Stomach (tissue), 9 donors: Measurements from ENCODE around the gene CDH23. TPM values are rescaled to one million over a fixed set of nuclear protein-coding genes. Genes with fewer than 3 reads are reported as not detected.

Source experiments
- DNase-seq, 2 donors: peaks; one replicate each; pipeline versions ENCODE4 v3.0.0 to v3.0.0-alpha.2; 2013 to 2019
- H3K27ac ChIP-seq, 5 donors: fragments of 200-600 bp in 4 of 5; sonication (generic) in 4 of 5; one replicate each; pipeline ENCODE4 v1.5.1; 2013 to 2019; ENCODE audit warnings: mild to moderate bottlenecking in 1 of 5, moderate library complexity in 1 of 5
- H3K27me3 ChIP-seq, 3 donors: fragments of 200-600 bp; sonication (generic); one replicate each; pipeline ENCODE4 v1.5.1; 2017 to 2019; ENCODE audit warnings: mixed run types in 1 of 3
- H3K36me3 ChIP-seq, 4 donors: fragments of 200-600 bp; sonication (generic); 1 replicate in 3 of 4; 2 replicates in 1 of 4; pipeline ENCODE4 v1.5.1; 2016 to 2019
- H3K4me1 ChIP-seq, 4 donors: fragments of 200-600 bp; sonication (generic); one replicate each; pipeline ENCODE4 v1.5.1; 2016 to 2019
- H3K4me3 ChIP-seq, 4 donors: fragments of 200-600 bp; sonication (generic) in 3 of 4; one replicate each; pipeline ENCODE4 v1.5.1; 2016 to 2019; ENCODE audit warnings: mild to moderate bottlenecking in 1 of 4
- H3K9me3 ChIP-seq, 4 donors: fragments of 200-600 bp; sonication (generic); one replicate each; pipeline ENCODE4 v1.5.1; 2016 to 2019
- EP300 ChIP-seq: sonication (generic); formaldehyde crosslinking; IDR thresholded peaks from one replicate; pipeline ENCODE4 v1.6.1; 2017; ENCODE audit warnings: antibody characterized with exemption
- POLR2A ChIP-seq, 4 donors: fragments of 450-650 bp; IDR thresholded peaks; one replicate each; pipeline ENCODE4 v1.6.1; 2016; ENCODE audit warnings: antibody characterized with exemption in 4 of 4, control low read depth in 2 of 4, mild to moderate bottlenecking in 1 of 4, moderate library complexity in 1 of 4
- POLR2AphosphoS5 ChIP-seq, 3 donors: sonication (generic); formaldehyde crosslinking; IDR thresholded peaks; one replicate each; pipeline ENCODE4 v1.6.1; 2016; ENCODE audit warnings: antibody characterized with exemption in 3 of 3
- WGBS, 5 donors: extraction: QIAGEN DNeasy Blood & Tissue Kit in 3 of 5; methylation state at CpG; one replicate each; pipeline versions ENCODE4 v1.1.5 to v1.1.7; 2013 to 2018; 5-methylcytosine and 5-hydroxymethylcytosine counted together
- intact Hi-C: fragments of 100-400 bp; cut with DNase I; formaldehyde crosslinking; loops from one replicate; pipeline ENCODE4 v1.15.1; 2023; ENCODE audit warnings: low total_unique reads
- polyA plus RNA-seq, 3 donors: library from polyadenylated mRNA; stranded (reverse); fragments of 200-250 nt; gene quantifications; one replicate each; pipeline ENCODE4 v1.2.3, GENCODE V29; 2013
- total RNA-seq, 5 donors: library from RNA; depleted of rRNA; stranded (reverse); fragments of >200 nt; gene quantifications; one replicate each; pipeline versions ENCODE4 v1.1.0 to v1.2.3, GENCODE V29; 2014 to 2016
- TF ChIP-seq, protein P1 (sequence below), 7 experiments: fragments of 450-650 bp in 4 of 7; fragments of 200-600 bp in 3 of 7; sonication (generic) in 3 of 7; IDR thresholded peaks; one replicate each; pipeline ENCODE4 v1.5.1; 2016 to 2019; ENCODE audit warnings: antibody characterized with exemption in 7 of 7, control low read depth in 2 of 7, mild to moderate bottlenecking in 1 of 7
- donor health status: healthy with polysubstance abuse.
- donor health status: Bipolar disorder and iron deficiency.
- donor health status: healthy.

CDH23 gene
- total and polyA plus RNA-seq, 8 donors = 0.31 to 8.2 (median 2.2) TPM

DNA sequence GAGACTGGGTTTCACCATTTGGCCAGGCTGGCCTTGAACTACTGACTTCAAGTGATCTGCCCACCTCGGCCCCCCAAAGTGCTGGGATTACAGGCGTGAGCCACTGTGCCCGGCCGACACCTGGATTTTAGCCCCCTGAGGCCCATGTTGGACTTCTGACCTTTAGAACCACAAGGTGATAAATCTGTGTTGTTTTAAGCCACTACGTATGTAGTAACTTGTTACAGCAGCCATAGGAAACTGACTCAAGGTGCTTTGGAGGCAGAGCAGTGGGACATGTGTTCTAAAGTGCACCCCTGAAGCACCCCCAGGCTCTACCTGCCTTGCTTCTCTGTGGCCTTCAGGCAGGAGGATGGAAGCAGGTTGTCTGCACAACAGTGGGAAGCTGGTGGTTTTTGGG, 128.4 kb downstream of the CDH23 start:
- no peak for DNase-seq
- WGBS, 5 donors = 62 to 90% (median 70%) methylated on average over 4 to 5 of the region's 5 CpGs
- H3K27me3 ChIP-seq = peaks cover 0 to 38% (median 11%) of the 10 kb centered on the region in 3 donors

GRCh38 chr10:71525721-71526120, 129.0 kb downstream of the CDH23 start:
- Histone ChIP-seq H3K4me3 (no peak overlapping the region), H3K27me3 (peaks cover 0 to 38% (median 11%) of the 10 kb centered on the region in 3 donors), H3K36me3 (no peaks in the 10 kb centered on the region), H3K27ac (no peak overlapping the region), H3K9me3 (no peaks in the 10 kb centered on the region), H3K4me1 (no peaks in the 10 kb centered on the region)
- no peak for DNase-seq
- intact Hi-C loops = no loop called here
- TF ChIP-seq POLR2A (IDR thresholded peaks at IDR 0.05) = no peak
- TF ChIP-seq EP300 = no peak
- TF ChIP-seq POLR2AphosphoS5 (IDR thresholded peaks at IDR 0.05) = no peak
- TF ChIP-seq, protein P1, sequence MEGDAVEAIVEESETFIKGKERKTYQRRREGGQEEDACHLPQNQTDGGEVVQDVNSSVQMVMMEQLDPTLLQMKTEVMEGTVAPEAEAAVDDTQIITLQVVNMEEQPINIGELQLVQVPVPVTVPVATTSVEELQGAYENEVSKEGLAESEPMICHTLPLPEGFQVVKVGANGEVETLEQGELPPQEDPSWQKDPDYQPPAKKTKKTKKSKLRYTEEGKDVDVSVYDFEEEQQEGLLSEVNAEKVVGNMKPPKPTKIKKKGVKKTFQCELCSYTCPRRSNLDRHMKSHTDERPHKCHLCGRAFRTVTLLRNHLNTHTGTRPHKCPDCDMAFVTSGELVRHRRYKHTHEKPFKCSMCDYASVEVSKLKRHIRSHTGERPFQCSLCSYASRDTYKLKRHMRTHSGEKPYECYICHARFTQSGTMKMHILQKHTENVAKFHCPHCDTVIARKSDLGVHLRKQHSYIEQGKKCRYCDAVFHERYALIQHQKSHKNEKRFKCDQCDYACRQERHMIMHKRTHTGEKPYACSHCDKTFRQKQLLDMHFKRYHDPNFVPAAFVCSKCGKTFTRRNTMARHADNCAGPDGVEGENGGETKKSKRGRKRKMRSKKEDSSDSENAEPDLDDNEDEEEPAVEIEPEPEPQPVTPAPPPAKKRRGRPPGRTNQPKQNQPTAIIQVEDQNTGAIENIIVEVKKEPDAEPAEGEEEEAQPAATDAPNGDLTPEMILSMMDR (IDR thresholded peaks at IDR 0.05) = no peak
- WGBS, 5 donors = 73 to 79% (median 77%) methylated on average over 3 to 5 of the region's 5 CpGs

More for the DNA sequence above, 128.4 kb downstream of the CDH23 start:
- Histone ChIP-seq H3K9me3 (no peaks in the 10 kb centered on the region), H3K4me1 (no peaks in the 10 kb centered on the region), H3K4me3 (no peak overlapping the region), H3K36me3 (no peaks in the 10 kb centered on the region), H3K27ac (no peak overlapping the region)
- no peak for TF ChIP-seq POLR2A (IDR thresholded peaks at IDR 0.05)
- TF ChIP-seq, protein P1 (IDR thresholded peaks at IDR 0.05) = no peak
- no peak for TF ChIP-seq POLR2AphosphoS5 (IDR thresholded peaks at IDR 0.05)
- no peak for TF ChIP-seq EP300
- intact Hi-C loops = no loop called here

DNA sequence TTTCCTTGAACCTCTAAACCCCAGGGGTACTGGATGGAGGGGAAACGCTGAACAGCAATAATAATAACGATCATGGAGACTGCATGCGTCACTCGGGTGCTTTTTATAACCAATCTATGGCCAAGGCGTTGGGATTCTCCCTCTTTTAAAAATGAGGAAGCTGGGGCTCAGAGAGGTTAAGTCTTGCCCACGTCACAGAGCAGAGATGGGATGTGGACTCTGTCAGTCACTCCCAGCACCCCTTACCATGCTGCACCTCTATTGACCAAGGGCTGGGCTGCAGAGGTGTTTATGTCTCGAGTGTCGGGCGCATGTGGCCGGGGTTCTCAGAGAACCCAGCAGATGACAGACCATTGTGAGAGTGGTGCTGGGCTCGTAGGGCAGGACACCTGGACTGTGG, 129.9 kb downstream of the CDH23 start:
- Histone ChIP-seq H3K27me3 (peaks cover 0 to 33% (median 11%) of the 10 kb centered on the region in 3 donors), H3K27ac (no peak overlapping the region), H3K4me3 (no peak overlapping the region), H3K36me3 (no peaks in the 10 kb centered on the region), H3K9me3 (no peaks in the 10 kb centered on the region), H3K4me1 (no peaks in the 10 kb centered on the region)
- DNase-seq = peak in 1 of 2 donors; percentile 34
- 57 to 89% (median 69%) methylated on average over 6 to 11 of the region's 11 CpGs for WGBS, 5 donors
- TF ChIP-seq EP300 (no peak), POLR2AphosphoS5 (IDR thresholded peaks at IDR 0.05) (no peak)
- TF ChIP-seq, protein P1 (IDR thresholded peaks at IDR 0.05) = no peak
- intact Hi-C loops = no loop called here

GRCh38 chr10:71527135-71527534, 130.4 kb downstream of the CDH23 start:
- DNase-seq = peak in 1 of 2 donors; percentile 62
- Histone ChIP-seq H3K4me3 (no peak overlapping the region), H3K4me1 (no peaks in the 10 kb centered on the region), H3K36me3 (no peaks in the 10 kb centered on the region), H3K9me3 (no peaks in the 10 kb centered on the region), H3K27ac (no peak overlapping the region), H3K27me3 (peaks cover 0 to 28% (median 11%) of the 10 kb centered on the region in 3 donors)
- WGBS, 5 donors = 16 to 48% (median 31%) methylated on average over 6 to 12 of the region's 12 CpGs; no CpG with 5 or more reads in 1 of the 5 donors
- intact Hi-C loops = no loop called here
- TF ChIP-seq, protein P1 (IDR thresholded peaks at IDR 0.05) = no peak
- TF ChIP-seq POLR2AphosphoS5 (IDR thresholded peaks at IDR 0.05) (no peak), POLR2A (IDR thresholded peaks at IDR 0.05) (no peak), EP300 (no peak)
